ENCODE results near the gene ASB2.

ASB2 gene

GRCh38 chr14:93923626-93924025, 52.7 kb downstream of the ASB2 start:
- TF ChIP-seq REST (IDR thresholded peaks at IDR 0.05; ENCODE audit: insufficient read depth in 1 of 2, low read depth in 2 of 2, low read length in 2 of 2) = no peak
- no peak for TF ChIP-seq SIN3A (IDR thresholded peaks at IDR 0.05; ENCODE audit: borderline replicate concordance, insufficient read depth, low read length)
- no peak for TF ChIP-seq POLR2AphosphoS5 (IDR thresholded peaks at IDR 0.05; ENCODE audit: low read depth, low read length)
- no peak for TF ChIP-seq TAF1 (IDR thresholded peaks at IDR 0.05; ENCODE audit: borderline replicate concordance, insufficient read depth, low read length)
- TF ChIP-seq FOXP2 (optimal IDR thresholded peaks at IDR 0.05; ENCODE audit: borderline replicate concordance, extremely low read depth, extremely low read length, insufficient read depth) = no peak

GRCh38 chr14:93921001-93921806, 55.2 kb downstream of the ASB2 start:
- TF ChIP-seq FOXP2 (optimal IDR thresholded peaks at IDR 0.05; ENCODE audit: borderline replicate concordance, extremely low read depth, extremely low read length, insufficient read depth) (no peak), POLR2AphosphoS5 (IDR thresholded peaks at IDR 0.05; ENCODE audit: low read depth, low read length) (no peak), TAF1 (IDR thresholded peaks at IDR 0.05; ENCODE audit: borderline replicate concordance, insufficient read depth, low read length) (no peak), SIN3A (IDR thresholded peaks at IDR 0.05; ENCODE audit: borderline replicate concordance, insufficient read depth, low read length) (no peak), REST (IDR thresholded peaks at IDR 0.05; ENCODE audit: insufficient read depth in 1 of 2, low read depth in 2 of 2, low read length in 2 of 2) (no peak)

GRCh38 chr14:93917141-93917540, 59.2 kb downstream of the ASB2 start:
- TF ChIP-seq REST (IDR thresholded peaks at IDR 0.05; ENCODE audit: insufficient read depth in 1 of 2, low read depth in 2 of 2, low read length in 2 of 2) = no peak
- no peak for TF ChIP-seq TAF1 (IDR thresholded peaks at IDR 0.05; ENCODE audit: borderline replicate concordance, insufficient read depth, low read length)
- TF ChIP-seq FOXP2 (optimal IDR thresholded peaks at IDR 0.05; ENCODE audit: borderline replicate concordance, extremely low read depth, extremely low read length, insufficient read depth) = no peak
- no peak for TF ChIP-seq POLR2AphosphoS5 (IDR thresholded peaks at IDR 0.05; ENCODE audit: low read depth, low read length)
- TF ChIP-seq SIN3A (IDR thresholded peaks at IDR 0.05; ENCODE audit: borderline replicate concordance, insufficient read depth, low read length) = no peak

- TF ChIP-seq POLR2AphosphoS5 (IDR thresholded peaks at IDR 0.05; ENCODE audit: low read depth, low read length) (no peak), TAF1 (IDR thresholded peaks at IDR 0.05; ENCODE audit: borderline replicate concordance, insufficient read depth, low read length) (no peak), FOXP2 (optimal IDR thresholded peaks at IDR 0.05; ENCODE audit: borderline replicate concordance, extremely low read depth, extremely low read length, insufficient read depth) (no peak), REST (IDR thresholded peaks at IDR 0.05; ENCODE audit: insufficient read depth in 1 of 2, low read depth in 2 of 2, low read length in 2 of 2) (no peak), SIN3A (IDR thresholded peaks at IDR 0.05; ENCODE audit: borderline replicate concordance, insufficient read depth, low read length) (no peak)
These were observed 59.9 kb downstream of the ASB2 start for GRCh38 chr14:93916498-93916897.

Measured in PFSK-1 (cell line).